GM19452 (cell line): ENCODE data around the gene FH.

ENCODE experiments used
- ATAC-seq: cut with Tn5 transposase; IDR thresholded peaks from one replicate; pipeline ENCODE4 v1.9.1; 2021; ENCODE audit not compliant: unreplicated experiment

Gene FH

DNA sequence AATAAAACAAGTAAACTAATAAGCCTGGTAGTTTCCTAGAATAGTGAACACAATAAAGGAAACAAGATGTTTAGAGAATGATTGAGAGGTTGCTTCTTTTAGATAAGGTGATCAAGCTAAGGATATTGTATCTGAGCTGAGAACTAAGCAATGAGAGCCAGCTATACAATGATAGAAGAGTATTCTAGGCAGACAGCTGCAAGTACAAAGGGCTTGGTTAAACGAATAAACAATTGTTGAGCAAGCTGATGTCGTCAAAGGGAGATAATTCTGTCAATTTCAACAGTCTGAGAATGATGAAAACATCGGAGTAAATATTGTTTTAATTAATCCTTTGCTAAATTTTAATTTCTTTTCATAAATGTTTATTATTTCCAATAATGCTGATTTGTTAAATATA lies 5.5 kb upstream of the FH start:
- no peak for ATAC-seq

DNA sequence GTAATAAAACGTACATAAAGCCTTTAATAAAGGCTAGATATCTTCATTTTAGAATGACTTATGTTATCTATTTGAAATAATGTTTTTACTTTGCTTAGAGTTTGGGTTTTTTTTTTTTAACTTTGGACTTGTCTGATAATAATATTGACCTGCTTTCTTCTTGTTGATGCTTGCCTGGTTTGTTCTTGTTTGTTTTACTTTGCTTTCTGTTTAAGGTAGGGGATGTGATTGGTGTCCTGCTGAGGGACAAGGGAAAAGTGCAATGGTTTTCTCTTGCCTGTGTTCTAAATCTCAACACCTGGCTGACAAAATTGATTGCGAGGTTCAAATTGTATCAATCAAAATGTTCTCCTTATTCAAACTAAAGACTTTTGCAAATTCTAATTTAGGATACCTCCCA lies 2.2 kb upstream of the FH start:
- ATAC-seq = no peak

- no peak for ATAC-seq
Observed at GRCh38 chr1:241520080-241520465, 518 bp upstream of the FH start.

DNA sequence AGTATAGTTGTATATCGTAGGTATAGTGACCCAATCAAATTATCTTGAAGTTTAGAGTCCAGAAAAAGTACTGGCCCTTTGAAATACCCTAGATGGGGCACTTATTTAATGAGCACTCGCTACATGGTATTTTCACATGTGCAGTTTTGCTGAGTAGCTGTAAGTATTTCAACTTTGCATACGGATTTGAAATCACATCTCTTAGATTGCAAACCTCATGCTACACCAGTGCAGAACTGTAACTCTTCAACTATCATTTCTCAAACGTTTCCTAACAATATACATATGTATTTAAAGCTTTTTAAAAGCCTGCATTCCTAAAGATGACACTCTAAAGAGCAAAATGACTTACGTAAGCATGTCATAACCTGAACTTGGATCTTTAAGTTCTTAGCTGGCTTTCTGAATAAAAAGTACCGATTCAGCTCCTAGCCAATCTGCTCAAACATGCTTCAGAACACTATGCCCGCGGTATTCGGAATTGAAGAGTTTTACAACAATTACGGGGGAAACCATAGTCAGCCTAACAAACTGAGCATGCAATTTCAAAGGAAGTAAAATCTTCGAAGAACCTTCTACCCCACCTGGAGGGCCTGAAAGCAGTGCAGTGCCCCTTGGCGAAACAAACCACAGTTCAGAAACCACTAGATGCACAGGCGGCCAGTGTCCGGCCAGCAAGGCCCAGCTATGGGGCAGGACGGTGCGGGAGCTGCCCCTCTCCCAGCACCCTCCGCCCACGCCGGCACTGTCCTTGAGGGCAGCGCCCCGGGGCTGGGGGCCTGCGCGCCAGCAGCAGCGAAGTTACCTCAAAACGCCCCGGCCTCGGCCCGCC lies 863 bp downstream of the FH start:
- peak; percentile 33 for ATAC-seq

GRCh38 chr1:241513378-241513777 lies 6.2 kb downstream of the FH start:
- ATAC-seq = no peak

DNA sequence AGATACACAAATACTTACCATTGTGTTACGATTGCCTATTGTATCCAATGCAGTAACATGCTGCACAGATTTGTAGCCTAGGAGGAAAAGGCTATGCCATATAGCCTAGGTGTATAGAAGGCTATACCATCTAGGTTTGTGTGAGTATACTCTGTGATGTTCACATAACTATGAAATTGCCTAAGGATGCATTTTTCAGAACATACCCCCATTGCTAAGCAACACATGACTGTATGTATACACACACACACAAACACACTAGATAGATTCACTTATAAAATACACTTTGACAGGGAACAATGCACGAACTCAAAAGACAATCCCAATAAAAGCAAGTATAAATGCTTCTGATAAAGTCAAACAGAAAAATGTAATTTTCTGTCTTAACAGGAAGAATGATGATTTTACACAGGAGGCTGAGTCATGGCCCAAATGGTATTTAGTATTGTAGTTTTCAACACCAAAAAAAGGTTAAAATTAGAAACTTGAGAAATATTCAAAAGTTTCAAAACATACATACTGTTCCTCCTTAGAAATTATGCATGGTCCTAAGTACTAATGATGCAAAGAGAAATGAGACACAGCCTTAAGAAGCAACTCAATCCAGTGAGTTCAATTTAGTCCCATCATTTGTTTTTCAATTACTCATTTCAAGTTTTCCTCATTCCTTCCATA lies 12.2 kb downstream of the FH start:
- ATAC-seq = no peak

DNA sequence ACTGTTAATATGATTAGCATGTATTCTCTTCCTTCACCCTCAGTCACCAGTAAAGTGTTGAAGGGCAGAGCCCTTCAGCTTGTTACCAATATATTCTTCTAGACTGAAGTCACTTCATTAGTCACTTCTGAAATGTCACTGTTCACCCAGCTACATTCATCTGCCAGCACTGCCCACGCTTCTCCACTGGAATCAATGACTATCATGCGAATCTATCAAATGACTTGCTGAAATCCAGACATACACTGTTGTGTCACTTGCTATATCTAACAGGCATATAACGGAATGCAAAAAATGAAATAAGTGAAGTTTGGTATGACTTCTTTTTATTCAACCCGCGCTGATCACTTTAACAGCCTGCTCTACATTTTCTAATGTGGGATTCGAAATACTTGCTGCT lies 16.1 kb downstream of the FH start:
- ATAC-seq = no peak

- no peak for ATAC-seq
Observed at GRCh38 chr1:241499910-241500309, 19.6 kb downstream of the FH start.

DNA sequence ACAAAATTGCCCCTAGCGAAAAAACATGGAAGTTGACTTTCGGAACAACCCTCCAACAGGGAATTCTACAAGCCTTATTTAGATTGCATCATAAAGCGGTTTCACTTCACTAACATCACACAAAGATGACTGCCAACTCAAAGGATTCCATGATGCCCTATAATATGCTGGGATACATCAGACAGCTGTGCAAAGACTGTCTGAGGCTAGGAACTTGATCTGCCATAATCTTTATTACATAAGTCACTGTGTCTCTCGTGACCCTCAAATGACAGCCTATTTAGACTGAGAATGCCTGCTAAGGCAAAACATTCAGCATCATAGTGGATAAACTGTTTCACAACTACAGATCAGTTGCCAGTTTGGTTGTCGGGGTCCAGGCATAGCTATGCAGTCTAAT lies 23.8 kb downstream of the FH start:
- ATAC-seq = no peak

DNA sequence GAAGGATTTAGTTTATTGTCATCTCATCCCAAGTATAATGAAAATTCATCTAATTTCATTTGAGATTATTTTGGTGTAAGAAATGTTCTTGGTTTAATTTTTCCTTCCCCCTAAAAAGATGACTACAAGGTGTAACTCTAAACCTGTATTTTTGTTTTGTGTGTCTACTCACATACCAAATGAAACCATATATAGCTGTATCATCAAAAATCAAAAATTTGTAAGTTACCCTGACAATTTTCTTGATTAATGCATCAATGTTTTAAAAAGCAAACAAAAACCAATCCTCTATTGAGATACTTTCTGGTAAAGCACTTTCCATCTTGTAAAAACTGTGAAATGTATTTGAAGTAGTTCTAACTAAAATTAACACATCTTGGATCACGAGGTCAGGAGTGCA lies 30.8 kb downstream of the FH start:
- no peak for ATAC-seq

DNA sequence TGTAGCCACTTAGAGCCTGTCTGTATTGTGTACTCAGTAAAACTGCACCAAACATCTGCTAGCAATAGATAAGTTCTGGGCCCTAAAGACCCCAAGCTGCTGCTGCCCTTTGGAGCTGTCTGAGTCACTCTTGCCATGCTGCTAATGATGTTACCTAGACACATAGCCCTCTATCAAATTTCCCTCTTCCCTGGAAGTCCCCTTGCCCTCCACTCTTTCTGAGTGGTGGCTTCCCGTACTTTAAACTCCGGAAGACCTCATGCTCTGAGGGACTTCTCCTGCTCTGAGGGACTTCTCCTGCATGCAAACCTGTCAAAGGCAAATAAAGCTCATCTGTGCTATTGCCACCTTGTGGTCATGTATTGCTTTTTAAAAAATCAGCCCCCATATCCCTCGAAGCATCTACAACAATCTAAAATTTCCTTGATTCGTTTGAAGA lies 34.0 kb downstream of the FH start:
- peak; percentile 59 for ATAC-seq

- peak; percentile 87 for ATAC-seq
Observed at GRCh38 chr1:241485145-241485544, 34.4 kb downstream of the FH start.

- ATAC-seq = no peak
Observed at GRCh38 chr1:241482761-241483250, 36.7 kb downstream of the FH start.

DNA sequence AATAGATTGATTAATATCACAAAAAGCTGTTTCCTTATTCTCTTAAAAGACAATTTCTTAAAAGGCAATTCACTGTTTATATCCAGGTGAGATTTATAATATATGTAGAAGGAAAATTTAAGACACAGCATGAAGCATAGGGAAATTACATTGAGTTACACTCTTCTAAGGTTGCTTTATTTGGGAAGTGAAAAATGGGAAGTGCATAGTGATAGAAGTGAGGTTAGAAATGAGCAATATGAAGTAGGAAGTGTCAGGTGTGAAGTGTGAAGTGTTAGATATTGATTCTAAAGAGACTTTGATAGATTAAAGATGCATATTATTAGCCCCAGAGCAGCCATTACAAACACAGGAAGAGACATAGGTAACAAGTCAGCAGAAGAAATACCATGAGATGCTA lies 40.3 kb downstream of the FH start:
- ATAC-seq = no peak

- no peak for ATAC-seq
Observed at GRCh38 chr1:241475671-241476070, 43.9 kb downstream of the FH start.

GRCh38 chr1:241473026-241473425 lies 46.5 kb downstream of the FH start:
- ATAC-seq = no peak

- no peak for ATAC-seq
Observed at GRCh38 chr1:241470908-241471590, 48.5 kb downstream of the FH start.

DNA sequence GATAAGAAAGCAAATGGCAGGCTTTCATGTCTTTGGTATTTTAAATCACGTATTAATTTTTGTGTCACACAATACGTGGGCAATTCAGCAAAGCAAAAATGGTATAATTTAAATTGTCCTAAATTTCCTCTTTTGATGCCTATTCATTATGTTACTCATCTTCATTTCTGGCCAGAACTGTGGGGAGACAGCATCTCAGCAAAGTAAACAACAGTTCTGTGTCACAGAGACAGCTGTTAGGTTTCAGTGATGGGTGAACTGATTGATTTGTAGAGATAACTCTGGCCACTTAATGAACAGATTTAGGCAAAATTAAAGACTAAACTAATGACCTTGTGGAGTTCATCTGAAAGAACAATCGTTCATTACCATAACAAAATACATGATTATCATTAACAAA lies 49.2 kb downstream of the FH start:
- no peak for ATAC-seq

GRCh38 chr1:241465673-241466072 lies 53.9 kb downstream of the FH start:
- no peak for ATAC-seq

- ATAC-seq = no peak
Observed at GRCh38 chr1:241464985-241465384, 54.6 kb downstream of the FH start.

- no peak for ATAC-seq
Observed at GRCh38 chr1:241462391-241462790, 57.2 kb downstream of the FH start.
